HEK293 (cell line): ENCODE data around the gene MGAT4C.
A peak's percentile ranks its signal among the peaks of the same experiment; 100 is the strongest.

Experiments used
- CTCF ChIA-PET: fragments of 350-600 bp; formaldehyde crosslinking; extraction: SDS; loops from one replicate; lab custom pipeline; 2021; ENCODE audit warnings: antibody characterized with exemption; lab: Yijun Ruan, JAX
- POLR2A ChIA-PET: fragments of 300-600 bp; formaldehyde crosslinking; extraction: SDS; loops from one replicate; lab custom pipeline; 2020; ENCODE audit warnings: antibody characterized with exemption, inconsistent platforms; lab: Yijun Ruan, JAX
- H3K27ac ChIP-seq: fragments of 200-500 bp; sonication (Bioruptor generic); 2 replicates; pipeline ENCODE4 v1.5.1; 2014; ENCODE audit warnings: low read depth, low read length, control low read depth, inconsistent platforms; ENCODE audit errors: extremely low read depth
- H3K36me3 ChIP-seq, 2 experiments: fragments of 200-500 bp in 1 of 2; sonication (Bioruptor generic) in 1 of 2; 1 replicate in 1 of 2; 2 replicates in 1 of 2; pipeline ENCODE4 v1.5.1; 2014 to 2017; ENCODE audit warnings: inconsistent platforms in 2 of 2, low read length in 2 of 2; ENCODE audit not compliant: control insufficient read depth in 2 of 2, insufficient read depth in 1 of 2
- H3K4me1 ChIP-seq: fragments of 200-500 bp; sonication (Bioruptor generic); 2 replicates; pipeline ENCODE4 v1.5.1; 2014; ENCODE audit warnings: mild to moderate bottlenecking, low read length, inconsistent platforms; ENCODE audit not compliant: control insufficient read depth, insufficient read depth
- H3K4me3 ChIP-seq: 2 replicates; pipeline ENCODE4 v1.5.1; 2011; ENCODE audit warnings: low read depth, mild to moderate bottlenecking, control low read depth, low read length, moderate library complexity
- H3K9me3 ChIP-seq: fragments of 200-500 bp; sonication (Bioruptor generic); 2 replicates; pipeline ENCODE4 v1.5.1; 2014; ENCODE audit warnings: low read depth, low read length, inconsistent platforms; ENCODE audit not compliant: control insufficient read depth, insufficient read depth
- ELK4 ChIP-seq: IDR thresholded peaks from 2 replicates; pipeline ENCODE4 v1.6.1; 2011; ENCODE audit warnings: mild to moderate bottlenecking, low read depth, low read length, borderline replicate concordance
- GFI1B ChIP-seq: fragments of 450-650 bp; formaldehyde crosslinking; IDR thresholded peaks from 2 replicates; pipeline ENCODE4 v1.5.1; 2016; ENCODE audit warnings: missing biosample characterization, missing genetic modification characterization
- GLIS2 ChIP-seq: fragments of 450-650 bp; formaldehyde crosslinking; IDR thresholded peaks from 2 replicates; pipeline ENCODE4 v1.5.1; 2016; ENCODE audit warnings: missing biosample characterization, missing genetic modification characterization
- PRDM4 ChIP-seq: fragments of 450-650 bp; formaldehyde crosslinking; IDR thresholded peaks from 2 replicates; pipeline ENCODE4 v1.5.1; 2017; ENCODE audit warnings: missing biosample characterization, missing genetic modification characterization
- ZNF10 ChIP-seq: fragments of 450-650 bp; formaldehyde crosslinking; IDR thresholded peaks from 2 replicates; pipeline ENCODE4 v1.5.1; 2017; ENCODE audit warnings: missing biosample characterization, missing genetic modification characterization
- ZNF16 ChIP-seq: fragments of 450-650 bp; formaldehyde crosslinking; IDR thresholded peaks from 2 replicates; pipeline ENCODE4 v1.5.1; 2016; ENCODE audit warnings: low read depth, missing biosample characterization, missing genetic modification characterization
- ZNF274 ChIP-seq, 2 experiments: fragments of 200-500 bp in 1 of 2; fragments of 450-650 bp in 1 of 2; sonication (Bioruptor generic) in 1 of 2; formaldehyde crosslinking in 1 of 2; IDR thresholded peaks; 2 replicates each; pipeline versions ENCODE4 v1.5.1 to v1.6.1; 2014 to 2016; ENCODE audit warnings: borderline replicate concordance in 1 of 2, inconsistent platforms in 1 of 2, low read length in 1 of 2, missing biosample characterization in 1 of 2, missing genetic modification characterization in 1 of 2
- ZNF341 ChIP-seq: fragments of 450-650 bp; formaldehyde crosslinking; IDR thresholded peaks from 2 replicates; pipeline ENCODE4; 2016; ENCODE audit warnings: low read depth, missing biosample characterization, missing genetic modification characterization
- ZNF350 ChIP-seq: fragments of 450-650 bp; formaldehyde crosslinking; IDR thresholded peaks from 2 replicates; pipeline ENCODE4 v1.5.0; 2017; ENCODE audit warnings: missing biosample characterization, mild to moderate bottlenecking, missing genetic modification characterization
- ZNF518A ChIP-seq: fragments of 450-650 bp; formaldehyde crosslinking; conservative IDR thresholded peaks from 2 replicates; pipeline ENCODE4 v1.5.1; 2016; ENCODE audit warnings: low read depth, missing biosample characterization, missing genetic modification characterization
- ZNF521 ChIP-seq: fragments of 450-650 bp; formaldehyde crosslinking; IDR thresholded peaks from 2 replicates; pipeline ENCODE4 v1.5.1; 2017; ENCODE audit warnings: missing biosample characterization, mild to moderate bottlenecking, missing genetic modification characterization
- ZNF585B ChIP-seq: fragments of 450-650 bp; formaldehyde crosslinking; IDR thresholded peaks from 2 replicates; pipeline ENCODE4 v1.5.1; 2016; ENCODE audit warnings: missing biosample characterization, missing genetic modification characterization
- ZNF596 ChIP-seq: fragments of 450-650 bp; IDR thresholded peaks from 2 replicates; pipeline ENCODE4 v1.5.0; 2018; ENCODE audit warnings: missing biosample characterization, mild to moderate bottlenecking, missing genetic modification characterization, moderate library complexity
- ZNF610 ChIP-seq: fragments of 450-650 bp; formaldehyde crosslinking; IDR thresholded peaks from 2 replicates; pipeline ENCODE4 v1.5.1; 2016; ENCODE audit warnings: missing biosample characterization, missing genetic modification characterization, borderline replicate concordance
- ZNF621 ChIP-seq: fragments of 450-650 bp; formaldehyde crosslinking; IDR thresholded peaks from 2 replicates; pipeline ENCODE4 v1.5.1; 2017; ENCODE audit warnings: missing biosample characterization, missing genetic modification characterization

The MGAT4C gene

GRCh38 chr12:86015026-86015425, 241.2 kb downstream of the MGAT4C start (continued):
- no peak for TF ChIP-seq ZNF518A (tag by site-specific recombination)

- H3K4me1 ChIP-seq = no peaks in the 10 kb centered on the region
- H3K9me3 ChIP-seq = no peaks in the 10 kb centered on the region
- no peaks in the 10 kb centered on the region for H3K36me3 ChIP-seq
- CTCF ChIA-PET = no interaction called here
- no peak overlapping the region for H3K27ac ChIP-seq
- TF ChIP-seq ZNF10 (tag by site-specific recombination) = no peak
- no peak for TF ChIP-seq ZNF350 (tag by site-specific recombination)
- TF ChIP-seq ZNF341 = no peak
- TF ChIP-seq GFI1B = no peak
- no peak for TF ChIP-seq ZNF621 (tag by site-specific recombination)
- no peak for TF ChIP-seq ZNF610 (tag by site-specific recombination)
- no peak for TF ChIP-seq ELK4
- no peak for TF ChIP-seq ZNF521 (tag by site-specific recombination)
- TF ChIP-seq PRDM4 (tag by site-specific recombination) = no peak
- no peak for TF ChIP-seq ZNF16 (tag by site-specific recombination)
- TF ChIP-seq GLIS2 (tag by site-specific recombination) = no peak
- no peak for TF ChIP-seq ZNF596 (tag by site-specific recombination)
- POLR2A ChIA-PET = no interaction called here
- no peak overlapping the region for H3K4me3 ChIP-seq
Observed at GRCh38 chr12:86006727-86007126, 249.5 kb downstream of the MGAT4C start.

GRCh38 chr12:85998074-85998473, 258.1 kb downstream of the MGAT4C start:
- Histone ChIP-seq H3K9me3 (no peaks in the 10 kb centered on the region), H3K4me1 (no peaks in the 10 kb centered on the region)
- TF ChIP-seq ZNF274 (IDR thresholded peaks at IDR 0.05; ENCODE audit: low read length) = no peak
- no peak for TF ChIP-seq ZNF274 (tag by site-specific recombination; IDR thresholded peaks at IDR 0.05; ENCODE audit: borderline replicate concordance)
- peak; percentile 89 for TF ChIP-seq ZNF585B (tag by site-specific recombination)
- TF ChIP-seq, all 188 proteins: peak for 1
- ChIA-PET CTCF (no interaction called here), POLR2A (no interaction called here)
- no peaks in the 10 kb centered on the region for H3K36me3 ChIP-seq
- H3K4me3 ChIP-seq = no peak overlapping the region
- no peak overlapping the region for H3K27ac ChIP-seq
